Activated CD8-positive, alpha-beta memory T cell treated with anti-CD3 and anti-CD28 coated beads for 4 hours (primary cell): Measurements from ENCODE around the gene MBD3L1.

Experiments
- DNase-seq, 2 donors: peaks; one replicate each; pipeline ENCODE4 v3.0.0-alpha.2; 2020; ENCODE audit warnings: low read depth in 2 of 2

Gene MBD3L1

DNA sequence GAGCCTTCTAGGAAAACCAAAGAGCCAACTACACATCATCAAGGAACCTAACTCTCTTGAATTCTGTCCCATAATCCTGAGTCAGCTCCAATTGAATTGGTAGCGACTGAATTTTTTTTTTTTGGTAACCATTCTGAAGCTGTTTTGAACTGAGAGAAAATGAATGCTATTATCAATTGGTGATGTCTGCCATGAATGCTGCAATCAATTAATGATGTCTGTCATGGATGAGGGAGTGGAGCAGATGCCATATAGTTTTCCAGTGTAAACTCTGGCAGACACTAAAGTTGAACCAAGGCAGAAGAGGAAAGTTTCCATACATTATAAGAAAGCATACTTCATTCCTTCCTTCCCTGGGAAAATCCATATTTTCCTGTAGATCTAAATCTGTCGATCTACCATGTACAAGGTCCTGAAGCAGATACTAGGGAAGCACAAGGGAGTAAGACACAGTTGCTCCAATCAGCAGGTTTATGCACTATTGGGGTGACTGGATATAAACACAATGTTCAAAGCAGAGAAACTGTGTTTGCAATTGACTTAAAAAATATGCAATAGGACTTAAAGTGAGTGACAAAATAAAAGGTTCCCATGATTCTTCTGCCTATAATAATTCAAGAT lies 48.8 kb downstream of the MBD3L1 start:
- DNase-seq = no peak

DNA sequence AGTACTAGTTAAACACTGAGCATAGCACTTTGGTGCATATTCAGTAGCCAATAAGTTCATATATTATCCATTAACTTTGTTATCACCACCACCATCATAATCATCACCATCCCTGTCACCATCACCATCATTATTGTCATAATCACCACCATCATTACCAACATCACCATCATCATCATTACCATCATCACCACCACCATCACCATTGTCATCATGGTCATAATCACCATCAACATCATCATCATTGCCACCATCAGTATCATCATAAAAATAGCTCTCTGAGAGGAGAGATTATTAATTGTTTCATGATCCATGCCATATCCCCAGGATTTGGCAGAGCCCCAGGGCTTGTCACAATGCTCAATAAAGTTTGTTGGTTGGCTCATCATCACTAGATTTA lies 49.3 kb downstream of the MBD3L1 start:
- DNase-seq = no peak

DNA sequence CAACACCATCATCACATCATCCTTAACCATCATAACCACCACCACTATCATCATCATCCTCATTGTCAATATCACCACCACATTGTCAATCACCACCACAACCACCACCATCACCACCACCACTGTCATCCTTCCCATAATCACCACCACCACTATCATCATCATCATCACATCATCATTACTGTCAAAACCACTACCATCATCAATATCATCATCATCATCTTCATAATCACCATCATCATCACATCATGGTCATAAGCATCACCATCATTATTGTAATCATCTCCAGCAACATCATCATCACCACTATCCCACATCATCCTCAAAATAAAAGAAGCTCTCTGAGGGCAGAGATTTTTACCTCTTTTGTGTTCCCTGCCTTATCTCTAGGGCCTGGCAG lies 52.2 kb downstream of the MBD3L1 start:
- DNase-seq = no peak

DNA sequence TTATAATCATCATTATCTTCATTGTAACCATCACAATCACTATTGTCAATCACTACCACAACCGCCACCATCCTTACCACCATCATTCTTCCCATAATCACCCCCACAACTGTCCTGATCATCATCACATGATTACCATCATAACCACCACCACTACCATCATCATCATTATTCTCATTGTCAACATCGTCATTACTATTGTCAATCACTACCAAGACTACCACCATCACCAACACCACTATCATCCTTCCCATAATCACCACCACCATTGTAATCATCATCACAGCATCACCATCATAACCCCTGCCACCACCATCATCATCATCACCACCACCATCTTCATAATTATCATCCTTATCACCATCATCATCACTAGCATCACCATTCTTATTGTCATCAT lies 55.2 kb downstream of the MBD3L1 start:
- no peak for DNase-seq

DNA sequence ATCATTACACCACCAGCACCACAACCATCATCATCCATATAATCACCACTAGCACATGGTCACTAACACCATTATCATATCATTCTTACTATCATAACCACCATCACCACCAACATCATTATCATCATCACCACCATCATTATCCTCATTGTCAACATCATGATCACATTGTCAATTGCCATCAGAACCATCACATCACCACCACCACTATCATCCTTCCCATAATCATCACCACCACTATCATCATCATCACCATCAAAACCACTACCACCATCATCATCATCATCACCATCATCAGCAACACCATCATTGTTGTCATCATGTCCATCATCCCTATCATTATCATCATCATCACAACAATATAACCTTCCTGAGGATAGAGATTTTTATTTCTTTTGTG lies 58.1 kb downstream of the MBD3L1 start:
- no peak for DNase-seq
